ENCODE measurements around the gene ACADM. TPM values are rescaled to one million over a fixed set of nuclear protein-coding genes. Genes with fewer than 3 reads are reported as not detected.
"Not testable (repeated sequence)": the region's sequence is repeated elsewhere in the genome, so short reads cannot be mapped to it uniquely, and the experiment has no call there.

ACADM gene
- total and polyA plus RNA-seq, 2 of the 13 experiments (the other 11 are each of a cell fraction or from before 2014, with no cell fraction given), result 43.7 to 92.2 TPM

- in situ Hi-C loops (cut with HindIII; ENCODE audit: extremely low pct_ligation_motif_present, low pct_unique_long_range_greater_than_20kb); H3K9ac ChIP-seq (ENCODE audit: insufficient read depth, low read depth, low read length); FAIRE-seq; H3K4me3 ChIP-seq (replicated peaks in 1 of 3; ENCODE audit: insufficient read depth in 1 of 3, low read depth in 2 of 3, low read length in 3 of 3); H3K27me3 ChIP-seq (ENCODE audit: control insufficient read depth in 1 of 2, insufficient read depth in 2 of 2, low read length in 2 of 2); H4K20me1 ChIP-seq (ENCODE audit: insufficient read depth, low read length); H3K4me2 ChIP-seq (ENCODE audit: low read depth, low read length); ATAC-seq; H3K9me3 ChIP-seq (ENCODE audit: low read length); H3K79me2 ChIP-seq (ENCODE audit: insufficient read depth, low read length); intact Hi-C loops (cut with micrococcal nuclease; ENCODE audit: unreplicated experiment); DNase-seq (ENCODE audit: low spot score); POLR2A ChIA-PET; H3K4me1 ChIP-seq (ENCODE audit: insufficient read depth, low read length); CTCF ChIA-PET (ENCODE audit: low intra/inter-chr PET ratio, low total read pairs); H3K27ac ChIP-seq (ENCODE audit: extremely low read length, insufficient read depth, low read length); BruUV-seq (replicated peaks); H2AFZ ChIP-seq (ENCODE audit: low read length): not testable (repeated sequence)
- peak; percentile 34 to 58; a peak in 3 of 4 replicates for TF ChIP-seq MAFK (conservative IDR thresholded peaks at IDR 0.05 in 1 of 2, IDR thresholded peaks at IDR 0.05 in 1 of 2; ENCODE audit: low read length in 2 of 2)
- TF ChIP-seq MAFF (IDR thresholded peaks at IDR 0.05; ENCODE audit: low read depth, low read length), result peak; percentile 62
- peaks cover 4 to 12% of the 10 kb centered on the region in 2 experiments for H3K36me3 ChIP-seq (replicated peaks in 1 of 2; ENCODE audit: control insufficient read depth in 1 of 2, insufficient read depth in 2 of 2, low read length in 2 of 2)
- 96% methylated on average over 4 of the region's 4 CpGs for WGBS (ENCODE audit: low lambda C conversion rate)
Measured at GRCh38 chr1:75758543-75758942, 34.0 kb downstream of the ACADM start.

- Histone ChIP-seq H3K79me2 (ENCODE audit: insufficient read depth, low read length) (no peaks in the 10 kb centered on the region), H4K20me1 (ENCODE audit: insufficient read depth, low read length) (no peaks in the 10 kb centered on the region), H2AFZ (ENCODE audit: low read length) (no peak overlapping the region), H3K4me3 (replicated peaks in 1 of 3; ENCODE audit: insufficient read depth in 1 of 3, low read depth in 2 of 3, low read length in 3 of 3) (no peak overlapping the region), H3K9me3 (ENCODE audit: low read length) (no peaks in the 10 kb centered on the region), H3K27me3 (ENCODE audit: control insufficient read depth in 1 of 2, insufficient read depth in 2 of 2, low read length in 2 of 2) (no peaks in the 10 kb centered on the region), H3K36me3 (replicated peaks in 1 of 2; ENCODE audit: control insufficient read depth in 1 of 2, insufficient read depth in 2 of 2, low read length in 2 of 2) (peaks cover 0 to 2% of the 10 kb centered on the region in 2 experiments; a peak in 2 of 5 replicates), H3K4me2 (ENCODE audit: low read depth, low read length) (no peak overlapping the region), H3K9ac (ENCODE audit: insufficient read depth, low read depth, low read length) (no peak overlapping the region), H3K27ac (ENCODE audit: extremely low read length, insufficient read depth, low read length) (no peak overlapping the region), H3K4me1 (ENCODE audit: insufficient read depth, low read length) (no peaks in the 10 kb centered on the region)
- TF ChIP-seq CBFB (CRISPR knock-in tag; IDR thresholded peaks at IDR 0.05) (no peak), THRA (CRISPR knock-in tag; IDR thresholded peaks at IDR 0.05; ENCODE audit: borderline replicate concordance) (peak; percentile 67; the same call in 1 of the 2 replicates)
- intact Hi-C loops (cut with micrococcal nuclease; ENCODE audit: unreplicated experiment) (no loop called here), in situ Hi-C loops (cut with HindIII; ENCODE audit: extremely low pct_ligation_motif_present, low pct_unique_long_range_greater_than_20kb) (no loop called here)
- no TSS peak for BruUV-seq (replicated peaks)
- POLR2A ChIA-PET, result interaction anchor here (1.1 to 2.2 kb wide), 2 partner anchors 22 to 39 kb away, joined by 3 to 9 read pairs; partner anchors contain the start of gene RABGGTB
- DNase-seq (ENCODE audit: low spot score) (no peak), ATAC-seq (peak; percentile 80), FAIRE-seq (no peak)
- 91% methylated on average over 1 of the region's 1 CpG for WGBS (ENCODE audit: low lambda C conversion rate)
- CTCF ChIA-PET (ENCODE audit: low intra/inter-chr PET ratio, low total read pairs), result no interaction called here
Measured at GRCh38 chr1:75764057-75764655, 39.6 kb downstream of the ACADM start.
